ENCODE results near the gene CCDC158. TPM values are rescaled to one million over a fixed set of nuclear protein-coding genes. Genes with fewer than 3 reads are reported as not detected.
A peak's percentile ranks its signal among the peaks of the same experiment; 100 is the strongest.

The CCDC158 gene
- polyA plus RNA-seq, 3 donors = not detected

DNA sequence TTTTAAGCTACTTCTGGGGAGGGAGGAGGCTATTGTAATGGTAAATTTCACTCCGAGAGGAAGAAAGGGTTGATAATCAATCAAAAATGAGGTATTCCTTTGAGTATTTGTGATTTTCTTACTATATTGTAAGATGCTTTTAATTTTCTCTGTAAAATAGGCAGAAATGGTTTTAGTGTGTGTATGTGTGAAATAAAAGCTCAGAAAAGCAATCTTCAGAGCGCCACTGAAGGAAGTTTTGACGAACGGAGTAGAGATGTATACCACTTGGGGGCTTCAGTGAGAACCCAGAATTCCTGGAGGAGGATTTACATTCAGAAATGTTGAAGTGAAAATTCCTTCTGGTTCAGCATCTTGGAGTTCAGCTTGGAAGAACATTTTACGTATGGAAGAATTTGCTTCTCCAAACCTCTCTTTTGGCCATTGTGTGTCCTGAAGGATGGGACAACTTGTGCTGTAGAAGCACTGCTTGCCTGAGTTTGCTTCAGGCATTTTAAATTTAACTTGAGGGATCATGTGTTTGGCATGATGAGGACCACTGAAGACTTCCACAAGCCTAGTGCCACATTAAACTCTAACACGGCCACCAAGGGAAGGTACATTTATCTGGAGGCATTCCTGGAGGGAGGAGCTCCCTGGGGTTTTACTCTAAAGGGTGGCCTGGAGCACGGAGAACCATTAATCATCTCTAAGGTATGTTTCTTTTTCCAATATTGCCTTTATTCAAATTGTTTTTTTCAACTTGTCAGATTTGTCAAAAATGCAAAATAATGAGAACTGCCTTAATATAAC lies 14.8 kb upstream of the CCDC158 start:
- TF ChIP-seq CTCF (IDR thresholded peaks at IDR 0.05) = no peak
- H3K4me3 Mint-ChIP-seq = peak overlapping the region in 1 of 2 donors; percentile 59

DNA sequence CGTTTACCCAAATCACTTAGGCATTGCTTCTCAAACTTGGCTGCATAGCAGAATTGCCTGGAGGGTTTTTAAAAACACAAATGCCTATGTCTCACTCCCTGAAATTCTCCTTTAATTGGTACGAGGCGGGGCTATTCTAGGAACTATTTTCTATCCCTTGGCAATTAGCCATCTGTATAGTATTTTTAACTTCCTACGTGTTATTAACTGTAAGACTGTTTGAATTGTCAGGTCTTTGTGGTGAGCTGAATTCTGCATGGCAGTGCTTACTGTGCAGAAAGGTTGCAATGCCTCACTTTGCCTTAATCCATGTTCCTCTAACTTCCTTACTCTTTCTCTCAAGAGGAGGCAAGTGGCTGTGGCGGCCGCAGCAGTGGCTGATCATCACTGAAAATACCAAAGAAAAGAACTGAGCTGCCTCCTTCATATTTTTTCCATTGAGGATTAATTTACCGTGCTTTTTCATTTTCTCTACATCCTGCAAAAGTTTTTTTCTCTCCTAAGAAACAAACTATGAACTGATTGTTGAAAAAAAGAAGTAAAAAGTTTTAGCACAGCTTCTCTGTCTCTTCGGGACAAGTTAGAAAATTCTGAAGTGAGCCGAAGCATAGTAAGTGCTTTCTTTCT lies 14.1 kb upstream of the CCDC158 start, which contains the start of gene SHROOM3:
Gene SHROOM3, plus strand, starts transcription at position 329 of the 627 bp plus-strand sequence. CDS start 824 bp downstream, outside the sequence.
- no peaks in the 10 kb centered on the region for H3K36me3 ChIP-seq (replicated peaks in 1 of 2; ENCODE audit: control insufficient read depth in 1 of 2, insufficient read depth in 2 of 2, low read length in 2 of 2)
- TF ChIP-seq CTCF (IDR thresholded peaks at IDR 0.05) = no peak
- Mint-ChIP-seq H3K27me3 (ENCODE audit: low read depth in 3 of 3) (peaks cover 11 to 24% (median 16%) of the 10 kb centered on the region in 3 donors), H3K4me1 (peaks cover 8% of the 10 kb centered on the region), H3K27ac (no peak within 1 kb of the TSS), H3K4me3 (peak within 1 kb of the TSS in 1 of 2 donors; percentile 59), H3K36me3 (no peaks in the 10 kb centered on the region), H3K9me3 (no peaks in the 10 kb centered on the region)
- H3K4me2 ChIP-seq (replicated peaks; ENCODE audit: extremely low read depth, low read length, poor library complexity, severe bottlenecking) = no peak within 1 kb of the TSS
- intact Hi-C loops (cut with micrococcal nuclease) = no loop called here
- H3K9ac ChIP-seq (ENCODE audit: insufficient read depth, low read length, poor library complexity, severe bottlenecking) = no peak within 1 kb of the TSS
- H3K27ac ChIP-seq (ENCODE audit: low read depth in 1 of 2, low read length in 2 of 2) = no peak within 1 kb of the TSS
- H3K27me3 ChIP-seq (ENCODE audit: control insufficient read depth in 2 of 2, insufficient read depth in 2 of 2, low read length in 2 of 2) = peaks cover 12 to 18% of the 10 kb centered on the region in 2 donors
- H3K4me1 ChIP-seq (ENCODE audit: control insufficient read depth in 1 of 2, insufficient read depth in 2 of 2, low read length in 2 of 2) = no peaks in the 10 kb centered on the region
- H3K79me2 ChIP-seq (ENCODE audit: insufficient read depth, low read length) = no peaks in the 10 kb centered on the region
- peak within 1 kb of the TSS; percentile 17 for H2AFZ ChIP-seq (ENCODE audit: insufficient read depth, low read depth, low read length, poor library complexity, severe bottlenecking)
- no peak within 1 kb of the TSS for H3K4me3 ChIP-seq (replicated peaks in 1 of 3; ENCODE audit: low read depth in 2 of 3, low read length in 3 of 3)
- WGBS (ENCODE audit: insufficient coverage) = 10% methylated on average over 4 of the region's 9 CpGs
- no peak for DNase-seq
- no peaks in the 10 kb centered on the region for H3K9me3 ChIP-seq (replicated peaks in 1 of 2; ENCODE audit: control insufficient read depth in 1 of 2, insufficient read depth in 1 of 2, low read length in 2 of 2)
- no peaks in the 10 kb centered on the region for H4K20me1 ChIP-seq (ENCODE audit: insufficient read depth, low read length)

More for the DNA sequence above, 14.8 kb upstream of the CCDC158 start:
- intact Hi-C loops (cut with micrococcal nuclease) = no loop called here
- H3K4me1 ChIP-seq (ENCODE audit: control insufficient read depth in 1 of 2, insufficient read depth in 2 of 2, low read length in 2 of 2) = no peaks in the 10 kb centered on the region
- H3K27ac ChIP-seq (ENCODE audit: low read depth in 1 of 2, low read length in 2 of 2) = no peak overlapping the region
- no peak overlapping the region for H3K4me2 ChIP-seq (replicated peaks; ENCODE audit: extremely low read depth, low read length, poor library complexity, severe bottlenecking)
- H3K36me3 ChIP-seq (replicated peaks in 1 of 2; ENCODE audit: control insufficient read depth in 1 of 2, insufficient read depth in 2 of 2, low read length in 2 of 2) = no peaks in the 10 kb centered on the region
- H3K9ac ChIP-seq (ENCODE audit: insufficient read depth, low read length, poor library complexity, severe bottlenecking) = no peak overlapping the region
- Mint-ChIP-seq H3K27ac (no peak overlapping the region), H3K27me3 (ENCODE audit: low read depth in 3 of 3) (peaks cover 11 to 24% (median 16%) of the 10 kb centered on the region in 3 donors), H3K4me1 (peaks cover 8% of the 10 kb centered on the region), H3K36me3 (no peaks in the 10 kb centered on the region), H3K9me3 (no peaks in the 10 kb centered on the region)
- H3K27me3 ChIP-seq (ENCODE audit: control insufficient read depth in 2 of 2, insufficient read depth in 2 of 2, low read length in 2 of 2) = peaks cover 12 to 18% of the 10 kb centered on the region in 2 donors
- no peaks in the 10 kb centered on the region for H4K20me1 ChIP-seq (ENCODE audit: insufficient read depth, low read length)
- peak overlapping the region; percentile 17 for H2AFZ ChIP-seq (ENCODE audit: insufficient read depth, low read depth, low read length, poor library complexity, severe bottlenecking)
- H3K4me3 ChIP-seq (replicated peaks in 1 of 3; ENCODE audit: low read depth in 2 of 3, low read length in 3 of 3) = no peak overlapping the region
- no peak for DNase-seq
- no peaks in the 10 kb centered on the region for H3K79me2 ChIP-seq (ENCODE audit: insufficient read depth, low read length)
- whole genome bisulfite sequencing (ENCODE audit: insufficient coverage) = 51% methylated on average over 4 of the region's 7 CpGs
- H3K9me3 ChIP-seq (replicated peaks in 1 of 2; ENCODE audit: control insufficient read depth in 1 of 2, insufficient read depth in 1 of 2, low read length in 2 of 2) = no peaks in the 10 kb centered on the region
